Hepatocyte (in vitro differentiated cells): ENCODE results near the gene PGD.

Source experiments
- EZH2 ChIP-seq: fragments of 200-600 bp; sonication (generic); IDR thresholded peaks from 2 replicates; pipeline ENCODE4 v1.6.1; 2016; ENCODE audit warnings: antibody characterized with exemption, mild to moderate bottlenecking, borderline replicate concordance
- EZH2phosphoT487 ChIP-seq: fragments of 200-600 bp; sonication (generic); IDR thresholded peaks from one replicate; pipeline ENCODE4 v1.6.1; 2018; ENCODE audit warnings: antibody characterized with exemption, mild to moderate bottlenecking, low read depth, moderate library complexity; ENCODE audit not compliant: unreplicated experiment, severe bottlenecking
- TF ChIP-seq, protein P1 (sequence below): fragments of 200-600 bp; sonication (generic); IDR thresholded peaks from 2 replicates; pipeline ENCODE4 v1.5.1; 2016; ENCODE audit warnings: antibody characterized with exemption, mild to moderate bottlenecking; ENCODE audit not compliant: poor library complexity

GRCh38 chr1:10457875-10458274, 59.0 kb downstream of the PGD start:
- TF ChIP-seq, protein P1, sequence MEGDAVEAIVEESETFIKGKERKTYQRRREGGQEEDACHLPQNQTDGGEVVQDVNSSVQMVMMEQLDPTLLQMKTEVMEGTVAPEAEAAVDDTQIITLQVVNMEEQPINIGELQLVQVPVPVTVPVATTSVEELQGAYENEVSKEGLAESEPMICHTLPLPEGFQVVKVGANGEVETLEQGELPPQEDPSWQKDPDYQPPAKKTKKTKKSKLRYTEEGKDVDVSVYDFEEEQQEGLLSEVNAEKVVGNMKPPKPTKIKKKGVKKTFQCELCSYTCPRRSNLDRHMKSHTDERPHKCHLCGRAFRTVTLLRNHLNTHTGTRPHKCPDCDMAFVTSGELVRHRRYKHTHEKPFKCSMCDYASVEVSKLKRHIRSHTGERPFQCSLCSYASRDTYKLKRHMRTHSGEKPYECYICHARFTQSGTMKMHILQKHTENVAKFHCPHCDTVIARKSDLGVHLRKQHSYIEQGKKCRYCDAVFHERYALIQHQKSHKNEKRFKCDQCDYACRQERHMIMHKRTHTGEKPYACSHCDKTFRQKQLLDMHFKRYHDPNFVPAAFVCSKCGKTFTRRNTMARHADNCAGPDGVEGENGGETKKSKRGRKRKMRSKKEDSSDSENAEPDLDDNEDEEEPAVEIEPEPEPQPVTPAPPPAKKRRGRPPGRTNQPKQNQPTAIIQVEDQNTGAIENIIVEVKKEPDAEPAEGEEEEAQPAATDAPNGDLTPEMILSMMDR: no peak
- TF ChIP-seq EZH2 (no peak), EZH2phosphoT487 (no peak)
